T-helper 2 cell treated with Interferon-gamma antibody and Interleukin-4, amounts not matched to agents 5 μg/mL and 100 μg/mL, for 36 hours (primary cell): Measurements from ENCODE around the gene STK36.
A peak's percentile ranks its signal among the peaks of the same experiment; 100 is the strongest.

Source experiments
- DNase-seq: peaks from one replicate; pipeline ENCODE4 v3.0.0; 2021; ENCODE audit warnings: low spot score
- H3K27ac Mint-ChIP-seq: one replicate; pipeline ENCODE4 v1.8.0; 2021; ENCODE audit warnings: mild to moderate bottlenecking, mixed read lengths
- H3K27me3 Mint-ChIP-seq: one replicate; pipeline ENCODE4 v1.8.0; 2021; ENCODE audit warnings: low read depth, mixed read lengths
- H3K36me3 Mint-ChIP-seq: one replicate; pipeline ENCODE4 v1.8.0; 2021; ENCODE audit warnings: low read depth, mixed read lengths
- H3K4me1 Mint-ChIP-seq: one replicate; pipeline ENCODE4 v1.8.0; 2021; ENCODE audit warnings: low read depth, mixed read lengths
- H3K4me3 Mint-ChIP-seq: one replicate; pipeline ENCODE4 v1.8.0; 2022; ENCODE audit warnings: mild to moderate bottlenecking, moderate library complexity, mixed read lengths
- H3K9me3 Mint-ChIP-seq: one replicate; pipeline ENCODE4 v1.8.0; 2021; ENCODE audit warnings: mixed read lengths

Gene STK36, protein sequence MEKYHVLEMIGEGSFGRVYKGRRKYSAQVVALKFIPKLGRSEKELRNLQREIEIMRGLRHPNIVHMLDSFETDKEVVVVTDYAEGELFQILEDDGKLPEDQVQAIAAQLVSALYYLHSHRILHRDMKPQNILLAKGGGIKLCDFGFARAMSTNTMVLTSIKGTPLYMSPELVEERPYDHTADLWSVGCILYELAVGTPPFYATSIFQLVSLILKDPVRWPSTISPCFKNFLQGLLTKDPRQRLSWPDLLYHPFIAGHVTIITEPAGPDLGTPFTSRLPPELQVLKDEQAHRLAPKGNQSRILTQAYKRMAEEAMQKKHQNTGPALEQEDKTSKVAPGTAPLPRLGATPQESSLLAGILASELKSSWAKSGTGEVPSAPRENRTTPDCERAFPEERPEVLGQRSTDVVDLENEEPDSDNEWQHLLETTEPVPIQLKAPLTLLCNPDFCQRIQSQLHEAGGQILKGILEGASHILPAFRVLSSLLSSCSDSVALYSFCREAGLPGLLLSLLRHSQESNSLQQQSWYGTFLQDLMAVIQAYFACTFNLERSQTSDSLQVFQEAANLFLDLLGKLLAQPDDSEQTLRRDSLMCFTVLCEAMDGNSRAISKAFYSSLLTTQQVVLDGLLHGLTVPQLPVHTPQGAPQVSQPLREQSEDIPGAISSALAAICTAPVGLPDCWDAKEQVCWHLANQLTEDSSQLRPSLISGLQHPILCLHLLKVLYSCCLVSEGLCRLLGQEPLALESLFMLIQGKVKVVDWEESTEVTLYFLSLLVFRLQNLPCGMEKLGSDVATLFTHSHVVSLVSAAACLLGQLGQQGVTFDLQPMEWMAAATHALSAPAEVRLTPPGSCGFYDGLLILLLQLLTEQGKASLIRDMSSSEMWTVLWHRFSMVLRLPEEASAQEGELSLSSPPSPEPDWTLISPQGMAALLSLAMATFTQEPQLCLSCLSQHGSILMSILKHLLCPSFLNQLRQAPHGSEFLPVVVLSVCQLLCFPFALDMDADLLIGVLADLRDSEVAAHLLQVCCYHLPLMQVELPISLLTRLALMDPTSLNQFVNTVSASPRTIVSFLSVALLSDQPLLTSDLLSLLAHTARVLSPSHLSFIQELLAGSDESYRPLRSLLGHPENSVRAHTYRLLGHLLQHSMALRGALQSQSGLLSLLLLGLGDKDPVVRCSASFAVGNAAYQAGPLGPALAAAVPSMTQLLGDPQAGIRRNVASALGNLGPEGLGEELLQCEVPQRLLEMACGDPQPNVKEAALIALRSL (N-terminal part only)

GRCh38 chr2:218671654-218672566 is at the start of gene STK36, which contains the start of gene RNF25:
Gene STK36 (plus strand): TSS chr2:218672086. CDS start chr2:218672830, 744 bp downstream.
Gene RNF25 (minus strand): TSS chr2:218672002. CDS start chr2:218671970, 32 bp downstream.
- peaks cover 20% of the 10 kb centered on the region for H3K4me1 Mint-ChIP-seq
- DNase-seq = peak; percentile 79
- H3K4me3 Mint-ChIP-seq = peak within 1 kb of the TSS; percentile 99
- H3K36me3 Mint-ChIP-seq = peaks cover 6% of the 10 kb centered on the region
- no peaks in the 10 kb centered on the region for H3K27me3 Mint-ChIP-seq
- H3K27ac Mint-ChIP-seq = peak within 1 kb of the TSS; percentile 92
- H3K9me3 Mint-ChIP-seq = no peaks in the 10 kb centered on the region

- H3K27me3 Mint-ChIP-seq = no peaks in the 10 kb centered on the region
- no peaks in the 10 kb centered on the region for H3K4me1 Mint-ChIP-seq
- H3K36me3 Mint-ChIP-seq = no peaks in the 10 kb centered on the region
- DNase-seq = no peak
- H3K4me3 Mint-ChIP-seq = no peak overlapping the region
- no peak overlapping the region for H3K27ac Mint-ChIP-seq
- H3K9me3 Mint-ChIP-seq = no peaks in the 10 kb centered on the region
Observed at GRCh38 chr2:218622606-218623365, 49.1 kb upstream of the STK36 start.

DNA sequence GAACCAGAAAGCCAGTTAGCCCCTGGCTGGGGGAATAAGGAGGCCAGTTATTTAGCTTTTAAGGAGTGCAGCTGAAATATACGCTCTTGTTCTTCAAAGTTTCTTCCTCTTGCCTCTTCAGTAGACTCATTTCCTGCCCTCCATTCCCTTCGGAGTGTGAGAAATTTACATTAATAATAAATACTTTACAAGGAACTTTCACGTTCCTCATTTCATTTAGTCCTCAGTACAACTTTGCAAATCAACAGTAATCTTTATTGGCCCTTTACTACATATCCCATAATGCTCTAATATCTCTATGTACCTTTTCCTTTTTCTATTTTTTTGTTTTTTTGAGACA is 48.5 kb upstream of the STK36 start:
- no peaks in the 10 kb centered on the region for H3K4me1 Mint-ChIP-seq
- H3K27ac Mint-ChIP-seq = no peak overlapping the region
- H3K36me3 Mint-ChIP-seq = no peaks in the 10 kb centered on the region
- H3K9me3 Mint-ChIP-seq = no peaks in the 10 kb centered on the region
- no peak overlapping the region for H3K4me3 Mint-ChIP-seq
- no peaks in the 10 kb centered on the region for H3K27me3 Mint-ChIP-seq
- no peak for DNase-seq

DNA sequence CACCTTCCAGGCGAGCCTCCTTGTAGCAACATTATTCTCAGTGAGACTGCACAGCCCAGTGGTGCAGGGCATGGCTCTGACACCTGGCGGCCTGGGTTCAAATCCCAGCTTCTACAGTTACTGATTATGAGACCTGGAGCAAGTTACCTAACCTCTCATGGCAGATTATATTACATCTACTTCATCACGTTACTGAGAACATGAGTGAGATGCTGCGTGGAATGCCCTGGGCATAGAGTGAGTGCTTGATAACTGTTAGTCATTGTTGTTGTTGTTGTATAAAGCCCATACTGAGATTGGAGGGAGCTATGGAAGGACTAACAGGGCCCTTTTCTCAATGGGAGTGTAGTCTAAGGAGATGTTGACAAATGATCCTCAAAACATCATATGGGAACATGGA is 45.5 kb upstream of the STK36 start:
- Mint-ChIP-seq H3K27ac (no peak overlapping the region), H3K4me3 (no peak overlapping the region), H3K36me3 (no peaks in the 10 kb centered on the region), H3K27me3 (no peaks in the 10 kb centered on the region), H3K9me3 (no peaks in the 10 kb centered on the region), H3K4me1 (no peaks in the 10 kb centered on the region)
- DNase-seq = no peak

DNA sequence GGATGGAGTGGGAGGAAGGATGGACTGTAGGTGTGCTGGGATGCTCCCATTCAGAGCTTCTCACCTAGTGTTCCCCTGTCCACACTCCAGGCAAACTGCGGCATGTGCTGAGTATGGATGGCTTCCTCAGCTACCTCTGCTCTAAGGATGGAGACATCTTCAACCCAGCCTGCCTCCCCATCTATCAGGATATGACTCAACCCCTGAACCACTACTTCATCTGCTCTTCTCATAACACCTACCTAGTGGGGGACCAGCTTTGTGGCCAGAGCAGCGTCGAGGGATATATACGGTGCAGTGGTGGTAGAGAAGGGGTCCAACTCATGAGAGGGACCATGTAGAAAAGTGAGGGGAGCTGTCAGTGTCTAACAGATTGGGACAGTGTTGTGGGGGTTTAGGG is 43.9 kb upstream of the STK36 start:
- Mint-ChIP-seq H3K4me1 (no peaks in the 10 kb centered on the region), H3K27me3 (no peaks in the 10 kb centered on the region), H3K36me3 (no peaks in the 10 kb centered on the region), H3K9me3 (no peaks in the 10 kb centered on the region), H3K4me3 (no peak overlapping the region), H3K27ac (no peak overlapping the region)
- DNase-seq = no peak

DNA sequence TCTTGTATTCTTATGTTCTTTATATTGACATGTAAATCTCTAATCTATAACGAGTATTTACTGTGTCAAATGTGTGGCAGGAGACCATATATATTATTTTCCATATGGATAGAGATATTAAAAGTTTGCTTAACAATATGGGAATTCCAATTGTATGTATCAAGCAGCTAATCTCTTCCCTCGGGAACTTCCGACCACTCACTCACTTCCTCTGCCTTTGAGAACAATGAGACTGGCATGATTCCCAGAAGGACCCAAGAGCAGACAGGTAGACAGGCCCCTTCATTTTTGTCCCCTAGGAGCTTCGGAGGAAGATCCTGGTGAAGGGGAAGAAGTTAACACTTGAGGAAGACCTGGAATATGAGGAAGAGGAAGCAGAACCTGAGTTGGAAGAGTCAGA is 40.0 kb upstream of the STK36 start:
- no peak for DNase-seq
- Mint-ChIP-seq H3K27me3 (no peaks in the 10 kb centered on the region), H3K36me3 (peaks cover 8% of the 10 kb centered on the region), H3K4me3 (no peak overlapping the region), H3K4me1 (no peaks in the 10 kb centered on the region), H3K9me3 (no peaks in the 10 kb centered on the region), H3K27ac (no peak overlapping the region)

- Mint-ChIP-seq H3K36me3 (peaks cover 36% of the 10 kb centered on the region), H3K9me3 (no peaks in the 10 kb centered on the region), H3K27me3 (no peaks in the 10 kb centered on the region), H3K4me3 (no peak overlapping the region), H3K4me1 (no peaks in the 10 kb centered on the region), H3K27ac (no peak overlapping the region)
- DNase-seq = no peak
Observed at GRCh38 chr2:218635719-218636118, 36.2 kb upstream of the STK36 start.

DNA sequence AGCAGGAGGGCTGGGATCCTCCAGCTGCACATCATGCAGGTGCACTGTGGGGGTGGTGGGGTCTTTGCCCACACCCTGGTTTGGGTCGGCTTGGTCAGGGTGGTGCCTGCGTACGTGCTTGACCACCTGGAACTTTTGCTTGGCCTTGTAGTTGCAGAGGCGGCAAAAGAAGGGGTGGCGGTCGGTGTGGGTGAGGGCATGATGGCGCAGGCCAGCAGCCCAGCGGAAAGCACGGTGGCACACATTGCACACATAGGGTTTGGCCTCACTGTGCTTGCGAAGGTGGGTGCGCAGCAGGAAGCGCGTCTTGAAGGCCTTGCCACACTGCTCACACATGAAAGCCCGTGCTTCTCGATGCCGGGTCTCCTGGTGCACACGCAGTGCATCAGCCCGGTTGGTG is 33.5 kb upstream of the STK36 start:
- Mint-ChIP-seq H3K27ac (no peak overlapping the region), H3K4me3 (no peak overlapping the region), H3K4me1 (no peaks in the 10 kb centered on the region), H3K27me3 (no peaks in the 10 kb centered on the region), H3K9me3 (no peaks in the 10 kb centered on the region), H3K36me3 (peaks cover 43% of the 10 kb centered on the region)
- no peak for DNase-seq

GRCh38 chr2:218642121-218642656 is 29.7 kb upstream of the STK36 start:
- no peaks in the 10 kb centered on the region for H3K4me1 Mint-ChIP-seq
- no peak for DNase-seq
- H3K27ac Mint-ChIP-seq = no peak overlapping the region
- H3K36me3 Mint-ChIP-seq = peaks cover 48% of the 10 kb centered on the region
- no peak overlapping the region for H3K4me3 Mint-ChIP-seq
- no peaks in the 10 kb centered on the region for H3K27me3 Mint-ChIP-seq
- no peaks in the 10 kb centered on the region for H3K9me3 Mint-ChIP-seq

GRCh38 chr2:218642786-218643185 is 29.1 kb upstream of the STK36 start:
- no peak for DNase-seq
- no peak overlapping the region for H3K27ac Mint-ChIP-seq
- H3K36me3 Mint-ChIP-seq = peaks cover 49% of the 10 kb centered on the region
- no peak overlapping the region for H3K4me3 Mint-ChIP-seq
- H3K27me3 Mint-ChIP-seq = no peaks in the 10 kb centered on the region
- no peaks in the 10 kb centered on the region for H3K9me3 Mint-ChIP-seq
- no peaks in the 10 kb centered on the region for H3K4me1 Mint-ChIP-seq

DNA sequence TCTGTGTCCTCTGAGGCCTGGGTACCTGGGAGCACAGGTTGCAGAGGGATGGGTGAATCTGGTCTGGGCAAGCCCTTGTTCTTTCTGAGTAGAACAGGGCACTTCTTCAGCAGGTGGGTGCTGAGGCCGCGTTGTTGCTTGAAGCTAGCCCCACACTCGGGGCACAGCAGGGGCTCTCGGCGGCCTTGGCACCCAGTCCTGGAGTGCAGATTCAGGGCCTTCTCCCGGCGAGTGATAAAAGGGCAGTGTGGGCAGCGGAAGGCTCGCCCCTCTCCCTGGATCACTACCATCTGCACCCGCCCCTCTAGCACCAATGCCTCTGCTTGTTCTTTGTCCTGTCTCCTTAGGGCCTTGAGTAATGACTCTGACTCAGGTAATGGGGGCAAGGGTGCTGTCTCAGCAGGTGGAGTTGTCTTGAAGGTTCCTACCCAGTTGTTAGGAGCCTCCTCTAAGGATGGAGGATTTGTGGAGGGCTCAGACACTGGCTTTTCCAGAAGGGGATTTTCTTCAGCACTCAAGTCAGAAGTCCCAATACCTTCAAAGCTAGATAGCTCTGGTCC is 28.1 kb upstream of the STK36 start:
- Mint-ChIP-seq H3K36me3 (peaks cover 48% of the 10 kb centered on the region), H3K4me1 (no peaks in the 10 kb centered on the region)

GRCh38 chr2:218644721-218645120 is 27.2 kb upstream of the STK36 start:
- Mint-ChIP-seq H3K27ac (no peak overlapping the region), H3K27me3 (no peaks in the 10 kb centered on the region), H3K4me3 (no peak overlapping the region), H3K4me1 (no peaks in the 10 kb centered on the region), H3K36me3 (peaks cover 47% of the 10 kb centered on the region), H3K9me3 (no peaks in the 10 kb centered on the region)
- no peak for DNase-seq

More for the DNA sequence above, 28.1 kb upstream of the STK36 start:
- no peak overlapping the region for H3K4me3 Mint-ChIP-seq
- no peaks in the 10 kb centered on the region for H3K9me3 Mint-ChIP-seq
- no peak overlapping the region for H3K27ac Mint-ChIP-seq
- H3K27me3 Mint-ChIP-seq = no peaks in the 10 kb centered on the region
- DNase-seq = no peak
